Activated CD4-positive, alpha-beta T cell treated with anti-CD3 and anti-CD28 coated beads for 1 hour (primary cell): ENCODE results near the gene LPP.

Experiments used
- DNase-seq: peaks from one replicate; pipeline ENCODE4 v3.0.0-alpha.2; 2020

The LPP gene

DNA sequence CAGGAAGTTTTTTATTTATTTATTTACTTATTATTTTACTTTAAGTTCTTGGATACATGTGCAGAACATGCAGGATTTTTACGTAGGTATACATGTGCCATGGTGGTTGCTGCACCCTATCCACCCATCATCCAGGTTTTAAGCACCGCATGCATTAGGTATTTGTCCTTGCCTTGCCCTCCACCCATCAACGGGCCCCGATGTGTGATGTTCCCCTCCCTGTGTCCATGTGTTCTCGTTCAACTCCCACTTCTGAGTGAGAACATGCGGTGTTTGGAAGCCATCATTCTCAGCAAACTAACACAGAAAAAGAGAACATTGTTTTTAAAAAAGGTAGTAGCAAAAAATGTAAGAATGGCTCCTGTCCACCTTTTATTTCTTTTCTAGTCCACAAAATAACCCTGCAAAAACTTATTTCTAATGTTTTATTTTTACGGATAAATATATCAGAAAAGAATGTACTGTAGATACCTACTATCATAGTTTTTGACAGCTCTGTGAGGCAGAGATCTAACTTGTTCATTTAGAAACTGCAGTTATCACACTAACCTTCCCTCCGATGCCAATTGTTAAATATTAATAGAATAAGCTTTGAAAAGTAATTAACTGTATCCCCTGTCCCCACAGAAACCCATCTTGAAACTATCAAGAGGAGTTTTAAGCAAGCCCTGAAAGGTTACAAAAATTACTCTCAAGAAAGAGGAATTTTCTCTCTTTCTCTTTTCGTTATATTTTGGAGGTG lies 189.2 kb downstream of the LPP start:
- DNase-seq = no peak

DNA sequence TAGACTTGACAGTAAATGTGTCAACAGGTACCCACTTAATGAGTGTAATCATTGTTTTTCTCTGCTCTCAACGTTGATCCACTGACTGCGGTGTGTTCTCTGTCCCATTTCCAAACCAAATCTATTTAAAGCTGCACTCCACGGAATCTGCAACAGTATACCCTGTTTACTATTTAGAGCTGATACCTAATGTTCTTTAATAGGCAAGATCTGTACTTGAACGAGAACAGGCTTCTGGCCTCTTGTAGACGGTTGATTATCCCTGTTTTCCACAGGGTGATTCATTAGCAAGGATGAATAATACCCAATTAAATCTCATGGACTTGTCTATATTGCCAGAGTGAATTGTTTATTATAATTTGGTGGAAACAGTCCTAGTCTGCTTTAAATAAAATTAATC lies 189.9 kb downstream of the LPP start:
- DNase-seq = no peak

DNA sequence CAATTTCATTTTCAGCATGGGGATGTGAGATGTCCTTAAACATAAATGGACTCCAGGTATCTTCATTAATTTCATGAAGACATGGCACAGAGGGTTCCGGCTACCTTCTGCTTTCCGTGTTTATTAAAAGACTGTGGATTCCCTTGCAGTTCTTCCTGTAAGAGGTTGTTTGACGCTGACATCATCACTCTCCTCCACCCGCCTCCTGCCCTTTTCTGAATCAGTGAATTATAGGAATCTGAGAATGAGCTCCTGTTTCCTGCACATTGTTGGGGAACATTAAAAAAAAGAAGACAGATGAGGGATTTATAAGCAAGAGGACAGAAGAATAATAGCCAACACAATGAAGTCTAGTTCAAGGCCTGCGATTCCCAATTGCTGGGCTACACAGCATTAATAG lies 191.3 kb downstream of the LPP start:
- DNase-seq = no peak

DNA sequence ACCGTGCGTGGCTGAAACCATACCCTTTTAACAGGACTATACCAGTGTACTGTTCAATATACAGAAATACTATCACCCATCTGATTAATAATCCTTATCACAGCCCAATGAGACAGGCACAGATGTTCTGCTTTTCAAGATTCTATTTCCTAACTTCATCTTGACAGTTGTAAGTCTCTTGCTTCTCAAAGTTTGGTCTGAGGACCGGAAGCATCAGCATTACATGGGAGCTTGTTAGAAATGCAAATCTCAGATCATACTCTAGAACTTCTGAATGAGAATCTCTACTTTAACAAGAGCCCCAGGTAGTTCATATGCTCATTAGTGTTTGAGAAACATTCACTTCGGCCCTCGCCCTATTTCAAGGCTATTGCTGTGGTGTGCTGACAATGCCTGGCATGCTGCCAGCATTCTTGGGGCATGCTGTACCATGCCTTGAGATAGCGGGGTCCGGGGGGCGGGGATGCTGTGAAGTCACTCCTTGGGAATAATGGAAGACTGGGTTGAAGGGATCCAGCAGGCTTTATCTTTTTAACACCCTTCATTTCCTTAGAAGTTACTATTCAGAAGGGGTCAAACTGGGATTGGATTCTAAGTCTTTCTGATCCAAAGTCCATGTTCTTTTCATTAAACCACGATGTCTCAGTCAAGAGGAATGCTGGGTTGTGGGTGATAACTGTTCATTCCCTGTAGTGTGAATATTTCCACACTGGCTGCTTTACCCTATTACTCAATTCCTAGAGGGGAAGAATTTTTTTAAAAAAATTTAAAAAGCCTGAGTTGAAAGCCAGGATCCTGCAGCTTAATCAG lies 194.7 kb downstream of the LPP start:
- no peak for DNase-seq

DNA sequence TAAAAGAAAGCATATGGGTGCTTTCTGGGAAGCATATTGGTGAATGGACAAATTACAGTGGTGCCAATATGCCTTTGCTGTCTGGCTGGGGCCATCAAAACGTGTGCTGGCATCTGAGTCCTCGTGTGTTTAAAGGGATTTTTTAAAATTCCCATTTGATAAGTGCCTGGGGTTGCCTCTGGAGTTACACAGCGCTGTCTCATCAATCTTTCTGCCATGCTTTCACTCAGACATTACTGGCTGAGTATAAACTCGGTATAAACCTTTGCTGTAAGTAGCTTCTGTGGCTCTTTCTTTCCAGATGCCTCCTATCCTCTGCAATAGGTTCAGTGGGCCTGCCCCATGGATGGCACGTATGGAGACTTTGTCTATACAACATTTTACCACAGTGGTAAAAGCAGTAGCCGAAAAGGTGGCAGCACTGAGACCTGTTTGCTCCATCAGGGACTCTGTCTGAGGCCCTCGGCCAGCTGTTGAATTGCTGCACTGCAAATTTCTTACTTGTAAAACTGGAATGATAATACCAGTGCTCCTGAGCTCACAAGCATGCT lies 195.5 kb downstream of the LPP start:
- DNase-seq = no peak

DNA sequence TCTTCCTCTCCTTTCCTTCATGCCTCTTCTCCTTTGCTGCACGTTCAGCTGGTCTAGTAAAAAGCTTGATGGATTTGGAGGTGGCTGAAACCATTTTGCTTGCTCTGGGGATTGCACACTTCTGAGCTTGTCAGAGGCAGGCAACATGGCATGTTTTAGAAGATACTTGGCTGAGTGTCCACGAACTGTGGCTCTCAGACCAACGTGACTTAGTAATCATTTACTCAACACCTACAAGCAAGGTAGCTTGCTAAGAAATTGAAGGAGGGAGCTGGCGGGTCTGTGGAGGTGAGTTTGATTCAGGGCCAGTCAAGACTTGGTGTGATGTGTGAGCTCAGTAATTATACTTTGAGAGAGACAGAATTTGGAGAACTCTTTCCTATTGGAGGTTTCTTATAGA lies 196.0 kb downstream of the LPP start:
- no peak for DNase-seq

DNA sequence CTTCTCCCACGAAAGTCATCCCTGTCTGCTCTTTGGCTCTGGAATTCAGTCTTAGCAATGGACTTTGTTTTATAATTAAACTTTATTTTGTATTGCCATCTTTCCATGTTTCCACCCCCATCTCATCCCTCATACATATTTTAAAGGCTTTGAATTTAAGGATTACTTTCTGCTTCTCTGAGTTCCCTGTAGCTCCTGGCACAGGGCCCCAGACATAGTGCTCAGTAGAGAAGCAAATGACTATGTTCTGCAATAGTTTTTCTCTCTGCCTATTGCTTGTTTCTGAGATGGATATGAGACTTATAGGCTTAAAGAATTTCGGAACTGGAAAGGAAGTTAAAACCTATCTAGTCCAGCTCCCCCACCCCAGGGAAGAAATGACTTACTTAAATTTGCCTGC lies 197.0 kb downstream of the LPP start:
- no peak for DNase-seq

DNA sequence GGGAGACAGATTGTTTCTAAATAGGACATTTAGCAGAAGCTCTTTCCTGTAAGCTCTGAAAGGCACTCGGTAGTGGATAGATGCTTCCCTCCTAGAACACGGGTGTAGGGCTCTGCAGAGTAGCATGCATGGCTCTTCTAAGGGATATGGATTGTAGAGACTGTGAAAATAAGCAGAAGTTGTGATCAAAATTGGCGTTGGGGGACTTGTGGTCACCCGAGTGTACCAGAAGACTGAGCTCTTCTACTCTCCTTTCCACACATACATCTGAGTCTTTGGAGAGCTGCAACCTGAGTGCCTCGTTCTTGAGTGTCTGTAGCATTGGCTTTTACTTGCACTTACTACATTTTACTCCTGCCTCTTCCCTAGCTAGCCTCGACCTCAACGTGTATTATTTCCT lies 197.7 kb downstream of the LPP start:
- DNase-seq = no peak

DNA sequence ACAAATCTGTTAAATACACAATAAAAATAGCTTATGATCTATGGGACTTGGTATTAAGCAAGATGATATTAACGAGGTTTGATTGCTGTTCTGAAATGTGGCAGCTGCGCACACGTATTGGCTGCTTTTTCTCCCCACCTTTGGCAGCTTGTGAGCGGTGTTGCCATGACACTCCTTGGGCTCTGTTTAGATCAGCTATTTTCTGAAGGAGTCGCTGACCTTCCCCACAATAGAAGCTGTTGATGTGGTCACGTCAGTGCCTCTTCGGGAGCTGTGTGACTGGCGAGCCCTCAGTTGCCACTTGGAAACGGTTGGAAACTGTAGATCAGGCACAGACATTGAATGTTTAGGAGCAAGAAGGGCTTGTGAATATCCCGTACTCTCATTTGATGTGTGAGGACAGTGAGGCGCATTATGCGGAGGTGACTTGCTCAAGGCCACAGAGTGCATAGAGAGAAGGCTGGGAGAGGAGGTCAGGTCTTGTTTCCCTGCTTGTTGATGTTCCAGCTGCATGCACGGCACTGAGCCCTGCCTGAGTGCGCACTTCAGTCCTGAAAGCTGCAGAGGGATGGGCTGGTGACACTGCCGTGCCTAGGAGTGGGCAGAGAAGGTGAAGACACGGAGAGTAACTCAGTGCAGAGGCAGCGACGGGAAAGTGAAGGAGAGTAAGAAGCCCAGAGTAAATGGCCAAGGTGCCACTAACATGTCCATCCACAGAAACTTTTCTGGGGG lies 198.4 kb downstream of the LPP start:
- DNase-seq = no peak

DNA sequence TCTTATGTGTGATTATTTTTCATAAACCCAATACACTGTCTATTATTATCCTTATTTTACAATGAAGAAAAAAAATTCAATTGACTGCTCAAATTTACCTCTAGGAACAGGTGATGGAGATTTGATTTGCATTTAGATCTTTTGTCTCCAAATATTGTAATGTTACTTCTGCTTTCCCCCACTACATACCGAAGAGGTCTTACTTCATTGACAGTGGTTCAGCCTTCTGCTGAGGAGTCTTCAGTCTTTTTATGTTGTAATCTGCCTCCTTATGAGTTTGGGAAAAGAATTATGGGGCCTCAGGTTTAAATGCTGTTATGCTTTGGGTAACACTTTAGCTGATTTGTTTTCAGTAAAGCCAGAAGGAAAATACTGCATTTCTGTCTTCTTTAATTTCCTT lies 199.5 kb downstream of the LPP start:
- DNase-seq = no peak

DNA sequence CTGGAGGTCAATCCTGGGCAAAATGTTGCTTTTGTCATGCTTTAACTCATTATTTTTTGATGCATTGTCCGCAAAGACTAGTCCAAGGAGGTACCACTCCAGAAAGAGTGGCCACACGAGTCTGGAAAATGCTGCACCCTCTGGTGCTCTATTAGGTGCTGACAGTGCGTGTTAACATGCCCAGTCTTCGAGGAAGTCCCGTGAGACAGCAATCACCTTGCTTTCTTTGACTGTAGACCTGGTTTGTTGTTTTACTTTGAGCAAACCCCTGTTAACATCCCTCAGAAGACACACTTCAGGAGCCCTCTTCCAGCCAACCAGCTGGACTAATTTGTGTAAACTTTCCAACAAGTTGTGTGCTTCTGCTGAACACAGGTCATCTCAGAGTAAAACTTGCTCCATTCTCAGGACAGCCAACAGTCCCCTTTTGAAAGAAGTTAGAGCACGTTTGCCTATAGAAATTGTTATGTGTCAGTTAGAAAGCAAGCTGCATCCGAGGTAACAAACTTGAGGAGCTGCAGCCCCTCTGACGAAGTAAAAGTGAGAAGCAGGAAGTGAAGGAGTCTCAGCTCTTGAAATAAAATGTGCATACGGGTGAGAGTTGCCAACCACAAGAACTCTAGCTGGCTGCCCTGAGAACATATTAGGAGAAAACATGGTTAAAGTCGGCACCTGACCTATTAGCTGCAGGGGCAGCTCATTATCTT lies 205.0 kb downstream of the LPP start:
- DNase-seq = no peak

DNA sequence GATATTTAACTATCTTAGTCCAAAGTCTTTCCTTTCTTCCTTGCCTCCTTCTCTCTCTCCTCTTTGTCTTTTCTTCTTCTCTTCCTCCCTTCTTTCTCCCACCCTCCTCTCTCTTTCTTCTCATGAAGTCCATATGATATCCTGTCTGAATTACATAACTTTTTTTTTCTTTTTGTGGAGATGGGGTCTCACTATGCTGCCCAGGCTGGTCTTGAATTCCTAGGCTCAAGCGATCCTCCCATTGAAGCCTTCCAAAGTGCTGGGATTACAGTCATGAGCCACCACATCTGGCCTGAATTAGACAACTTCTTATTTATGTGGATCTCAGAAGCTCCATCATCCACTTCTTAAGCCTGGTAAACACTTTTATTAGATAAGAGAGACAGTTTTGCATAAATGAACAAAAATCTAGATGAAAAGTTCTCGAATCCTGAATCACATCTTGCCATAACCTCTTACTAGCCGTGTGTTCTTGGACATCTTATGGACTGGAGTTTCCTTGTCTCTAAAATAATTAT lies 206.5 kb downstream of the LPP start:
- DNase-seq = no peak

DNA sequence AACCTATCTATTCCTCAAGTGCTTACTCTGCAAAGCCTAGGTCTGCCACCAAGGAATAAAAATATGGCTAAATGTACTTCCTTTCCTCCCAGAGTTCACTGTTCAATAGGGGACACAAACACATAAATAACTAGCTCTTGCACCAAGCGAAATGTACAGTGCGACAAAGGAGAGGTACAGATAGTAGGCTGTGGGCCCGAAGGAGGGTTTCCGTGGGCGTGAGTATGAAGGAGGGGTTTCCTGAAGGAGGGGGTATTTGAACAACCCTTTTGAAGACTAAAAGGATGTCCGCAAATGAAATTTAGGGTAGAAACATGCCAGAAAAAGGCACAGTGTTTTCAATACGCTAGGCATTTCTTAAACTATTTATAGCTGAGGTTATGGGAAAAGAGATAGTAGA lies 207.9 kb downstream of the LPP start:
- no peak for DNase-seq

DNA sequence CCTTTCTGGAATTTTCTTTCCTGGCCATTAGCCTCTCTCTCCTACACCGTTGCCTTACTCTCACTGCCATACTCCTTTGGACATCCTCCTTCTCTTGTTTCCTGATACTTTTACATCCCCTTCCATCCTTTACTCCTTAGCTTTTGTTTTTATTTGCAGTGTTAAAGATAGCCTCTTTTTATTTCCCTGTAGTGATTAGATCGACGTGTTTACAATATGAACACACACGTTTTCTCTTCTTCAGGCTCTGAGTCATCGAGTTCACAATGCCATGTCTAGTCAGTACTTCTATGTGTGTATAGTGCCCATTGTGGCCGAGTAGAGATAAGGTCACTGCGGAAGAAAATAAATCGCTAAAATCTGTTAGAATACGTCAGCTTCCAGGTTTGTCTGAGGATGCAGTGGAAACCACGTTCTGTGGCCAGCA lies 208.5 kb downstream of the LPP start:
- no peak for DNase-seq

DNA sequence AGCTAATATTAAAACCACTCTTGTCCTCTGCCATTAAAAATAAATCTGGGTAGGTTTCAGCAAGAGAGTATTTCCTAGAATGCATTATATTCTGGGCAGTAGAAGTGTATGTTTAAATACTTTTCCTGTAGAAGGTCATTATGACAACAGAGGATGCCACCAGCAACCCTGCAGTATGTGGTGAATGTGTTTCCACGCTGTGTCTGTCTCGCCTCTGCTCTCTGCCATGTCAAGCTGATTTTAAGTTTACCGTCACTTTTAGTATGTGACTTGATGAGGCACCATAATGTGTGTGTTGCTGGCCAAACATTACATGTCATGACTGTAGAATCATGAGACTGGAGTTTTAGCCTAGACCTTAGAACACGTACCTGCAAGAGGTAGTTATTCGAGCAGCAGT lies 211.2 kb downstream of the LPP start:
- no peak for DNase-seq

DNA sequence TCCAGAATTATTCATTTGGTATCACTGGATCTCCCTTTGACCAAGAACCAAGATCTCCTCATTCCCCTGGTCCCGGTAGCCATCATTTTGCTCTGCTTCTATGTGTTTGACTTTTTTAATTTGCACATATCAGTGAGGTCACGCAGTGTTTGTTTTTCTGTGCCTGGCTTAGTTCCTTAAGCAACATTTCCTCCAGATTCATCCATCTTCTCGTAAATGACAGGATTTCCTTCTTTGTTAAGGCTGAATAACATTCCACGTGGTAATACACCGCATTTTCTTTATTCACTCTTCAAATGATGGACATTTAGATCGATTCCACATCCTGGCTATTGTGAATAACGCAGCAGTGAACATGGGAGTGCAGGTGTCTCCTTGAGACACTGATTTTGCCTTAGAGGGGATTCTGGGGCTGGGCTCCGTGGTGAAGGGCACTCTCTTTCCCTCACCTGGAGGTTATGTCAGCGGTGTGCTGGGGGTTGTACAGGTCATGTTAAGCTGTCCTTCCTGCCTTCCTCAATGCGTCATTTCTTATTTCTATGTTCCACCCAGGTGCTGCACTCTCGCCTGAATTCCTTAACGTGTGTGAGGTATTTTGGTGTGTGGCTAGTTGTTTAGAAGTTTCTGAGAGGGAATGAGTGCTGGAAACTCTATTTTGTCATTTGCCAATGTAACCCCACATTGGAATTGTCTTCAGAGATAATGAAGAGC lies 212.2 kb downstream of the LPP start:
- no peak for DNase-seq

DNA sequence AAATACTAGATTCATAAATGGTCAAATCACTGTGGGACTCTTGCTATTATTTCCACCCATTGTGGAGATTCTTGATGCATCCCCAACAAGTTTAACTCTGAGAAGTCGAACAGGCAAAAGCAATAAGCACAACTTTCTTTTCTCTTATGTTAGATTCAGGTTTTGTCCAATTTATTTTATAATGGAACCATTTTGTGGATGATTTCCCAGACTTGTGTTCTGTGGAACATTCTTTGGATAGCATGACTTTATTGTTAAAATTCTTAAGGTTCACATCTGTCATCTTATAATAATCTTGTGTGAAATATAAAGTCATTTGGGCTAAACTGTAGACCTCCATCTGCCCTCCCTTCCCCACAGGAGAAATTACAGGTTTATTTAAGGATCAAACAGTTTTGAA lies 213.7 kb downstream of the LPP start:
- no peak for DNase-seq

DNA sequence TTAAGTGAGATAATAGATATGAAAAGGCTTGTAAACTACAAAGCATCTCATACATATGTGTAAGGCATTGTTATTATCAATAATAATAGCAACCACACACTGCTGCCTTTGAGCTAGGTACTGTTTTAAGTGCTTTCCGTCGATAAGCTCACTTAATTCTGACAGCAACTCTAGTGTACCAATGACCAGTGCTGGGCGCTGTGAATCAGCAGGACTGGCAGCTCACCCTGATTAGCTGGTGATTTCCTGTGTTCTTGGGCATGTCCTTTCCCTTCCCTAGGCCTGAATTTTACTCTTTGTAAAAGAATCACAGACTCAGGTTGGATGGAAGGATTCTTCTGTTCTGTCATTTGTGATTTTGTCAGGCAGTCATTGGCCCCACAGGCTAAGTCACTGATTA lies 215.6 kb downstream of the LPP start:
- DNase-seq = no peak

DNA sequence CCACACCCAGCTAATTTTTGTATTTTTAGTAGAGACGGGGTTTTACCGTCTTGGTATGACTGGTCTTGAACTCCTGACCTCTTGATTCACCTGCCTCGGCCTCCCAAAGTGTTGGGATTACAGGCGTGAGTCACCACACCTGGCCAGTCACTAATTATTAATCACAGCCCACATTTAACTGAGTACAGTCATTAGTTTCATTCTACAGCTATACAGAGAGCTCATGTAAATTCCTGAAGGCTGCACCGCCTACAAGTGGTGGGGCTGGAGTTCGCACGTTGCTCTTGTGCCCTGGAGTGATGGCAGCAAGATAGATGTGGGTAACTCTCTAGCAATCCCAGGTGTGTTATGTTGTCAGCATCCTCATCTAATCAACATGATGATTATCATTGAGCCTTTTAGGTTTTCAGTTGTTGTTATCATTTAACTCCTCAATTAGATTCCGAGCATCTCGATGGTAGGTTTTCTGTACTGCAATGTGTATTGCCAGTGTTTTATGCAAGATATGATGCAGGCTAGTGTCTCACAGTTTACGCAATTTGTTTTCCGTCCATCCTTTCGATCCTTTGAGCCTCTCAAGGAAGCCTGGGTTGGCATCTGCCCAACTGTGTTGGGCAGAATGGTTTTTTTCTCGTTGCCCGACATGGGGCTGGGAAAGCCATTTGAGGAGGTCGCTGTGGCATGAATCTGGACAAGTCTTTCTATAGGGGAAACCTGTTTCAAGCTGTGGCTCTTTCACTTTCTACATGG lies 216.3 kb downstream of the LPP start:
- no peak for DNase-seq

DNA sequence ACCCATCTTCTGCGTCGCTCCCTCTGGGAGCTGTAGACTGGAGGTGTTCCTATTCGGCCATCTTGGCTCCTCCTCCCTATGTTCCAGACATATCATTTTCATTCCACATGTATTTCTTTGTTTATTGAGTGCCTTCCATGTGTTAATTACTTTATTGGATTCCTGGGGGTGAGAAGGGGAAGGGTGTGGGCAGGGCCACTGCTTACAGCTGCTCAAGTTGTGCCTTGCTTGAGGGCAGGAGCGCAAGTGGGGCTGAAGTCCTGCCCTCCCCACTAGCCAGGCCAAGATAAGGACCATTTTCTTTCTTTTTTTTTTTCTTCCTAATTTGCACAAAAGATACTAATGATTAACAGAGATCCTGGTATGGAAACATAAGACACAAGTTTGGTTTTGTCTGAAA lies 224.8 kb downstream of the LPP start:
- DNase-seq = no peak

DNA sequence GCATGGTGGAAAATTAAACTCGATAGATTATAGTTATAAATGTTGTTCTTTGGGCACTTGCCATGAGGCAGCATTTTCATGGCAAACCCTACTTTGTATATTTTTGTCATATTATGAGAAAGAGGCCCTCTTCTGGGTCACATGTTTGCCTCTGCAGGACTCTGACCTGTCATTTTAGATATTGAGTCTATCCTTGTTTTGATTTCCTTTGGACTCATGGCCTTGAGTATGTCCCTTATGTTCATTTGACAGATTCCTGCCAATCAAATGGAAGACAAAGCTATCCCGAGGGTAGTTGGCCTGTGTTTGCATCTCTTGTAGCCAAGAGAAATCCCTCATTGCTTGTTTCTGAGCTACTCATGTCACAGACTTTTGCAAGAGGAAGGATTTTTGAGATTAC lies 226.3 kb downstream of the LPP start:
- DNase-seq = no peak
